HG02610 (cell line): ENCODE data around the gene C4BPB.

Experiments used
- ATAC-seq: cut with Tn5 transposase; IDR thresholded peaks from one replicate; pipeline ENCODE4 v1.9.1; 2021; ENCODE audit warnings: mild to moderate bottlenecking, moderate library complexity; ENCODE audit not compliant: unreplicated experiment

C4BPB gene

DNA sequence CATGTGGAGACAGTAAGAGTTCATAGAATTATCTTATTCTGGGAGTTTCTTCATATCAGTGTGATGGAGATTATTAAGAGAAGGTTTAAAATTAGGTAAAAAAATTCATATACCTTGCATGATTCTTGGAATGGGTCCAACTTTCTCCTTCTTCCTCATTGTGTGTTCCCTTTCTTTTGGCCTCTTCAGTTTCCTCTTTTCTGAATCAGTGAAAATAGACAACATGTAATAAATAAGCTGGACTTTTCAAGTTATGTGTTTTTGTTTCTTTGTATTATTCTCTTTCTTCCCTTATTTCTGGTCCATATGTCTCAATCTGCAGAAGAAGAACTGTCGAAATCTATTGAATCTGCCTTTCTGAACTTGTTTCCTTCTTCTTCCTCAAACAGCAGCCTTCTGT, 45.9 kb downstream of the C4BPB start:
- no peak for ATAC-seq

- ATAC-seq, result no peak
These were observed 51.0 kb downstream of the C4BPB start for GRCh38 chr1:207139616-207140015.

DNA sequence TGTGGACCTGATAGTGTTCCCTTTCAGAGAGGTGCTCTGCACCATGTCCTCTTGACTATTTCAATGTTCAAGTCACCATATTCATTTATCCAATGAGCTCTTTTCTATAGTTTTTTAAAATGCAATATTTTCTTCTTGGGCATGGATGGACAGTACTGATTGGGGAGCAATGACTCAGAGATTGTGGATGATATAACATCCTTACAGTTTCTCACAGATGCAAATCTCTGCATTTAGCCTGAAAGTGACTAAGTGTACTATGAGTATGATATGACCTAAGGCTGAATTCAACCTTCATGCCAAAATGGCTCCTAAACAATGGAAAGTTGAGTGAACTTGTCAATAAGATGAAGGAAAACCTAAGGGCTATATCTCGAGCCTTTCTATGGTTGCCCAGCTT, 51.9 kb downstream of the C4BPB start:
- no peak for ATAC-seq

DNA sequence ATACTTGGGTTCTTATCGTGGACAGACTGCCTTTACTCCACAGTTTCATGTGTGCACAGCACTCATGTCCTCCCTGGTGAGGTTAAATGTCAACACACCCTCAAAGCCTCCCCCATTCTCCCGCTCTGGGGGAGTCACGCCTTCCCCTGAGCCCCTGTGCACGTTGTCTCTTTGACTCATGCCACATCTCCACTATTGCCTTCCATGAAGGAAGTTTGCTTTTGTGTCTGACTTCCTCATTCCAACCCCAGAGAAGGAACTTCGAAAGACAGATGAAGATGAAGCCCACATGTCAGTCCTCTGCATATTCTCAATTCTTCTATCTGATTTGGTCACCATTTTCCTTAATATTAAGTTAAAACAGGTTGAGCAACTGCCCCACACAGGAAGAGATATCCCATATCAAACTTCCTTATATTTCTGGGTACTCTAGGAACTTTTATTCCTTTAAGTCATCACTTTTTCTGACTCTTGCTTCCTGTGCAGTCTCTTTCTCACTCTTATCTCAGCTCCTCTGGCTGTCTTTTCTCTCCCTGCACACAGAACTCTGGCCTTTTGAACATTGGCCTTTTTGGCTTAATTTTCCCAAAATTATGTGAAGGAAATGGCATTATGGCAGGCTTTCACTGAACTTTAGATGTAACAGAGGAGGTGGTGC, 56.9 kb downstream of the C4BPB start:
- no peak for ATAC-seq
